GM12878 (cell line): ENCODE measurements around the gene ELL2. TPM values are rescaled to one million over a fixed set of nuclear protein-coding genes. Genes with fewer than 3 reads are reported as not detected.

Experiments used
- ATAC-seq: fragments of 200-7000 bp; cut with Tn5 transposase; 3 replicates; pipeline ENCODE4 v1.9.1; 2020; ENCODE audit warnings: mild to moderate bottlenecking, moderate library complexity
- BruUV-seq: library from RNA; stranded (reverse); fragments of 400-500 nt; replicated peaks from 2 replicates; lab custom pipeline; 2021; lab: Mats Ljungman, UMichigan
- CTCF ChIA-PET: fragments of 300-600 bp; sonication (Branson Sonifier 250); formaldehyde crosslinking; extraction: SDS; loops from one replicate; lab custom pipeline; 2021; ENCODE audit warnings: inconsistent platforms; lab: Yijun Ruan, JAX
- POLR2A ChIA-PET: fragments of 350-600 bp; formaldehyde crosslinking; extraction: SDS; loops from one replicate; lab custom pipeline; 2021; ENCODE audit warnings: inconsistent platforms; lab: Charles Lee
- RAD21 ChIA-PET: fragments of 300-600 bp; sonication (Branson Sonifier 250); formaldehyde crosslinking; loops from one replicate; lab custom pipeline; 2023; ENCODE audit warnings: antibody characterized with exemption; ENCODE audit not compliant: unreplicated experiment; lab: Charles Lee
- SMC1A ChIA-PET: fragments of 300-600 bp; sonication (Branson Sonifier 250); formaldehyde crosslinking; loops from one replicate; lab custom pipeline; 2023; ENCODE audit not compliant: unreplicated experiment, uncharacterized antibody; lab: Charles Lee
- DNase-seq: peaks from one replicate; pipeline ENCODE4 v3.0.0-alpha.2; 2011; ENCODE audit warnings: low read depth, low spot score
- FAIRE-seq: peaks from 3 replicates; lab custom pipeline; 2011; peaks lifted over from hg19 to GRCh38; lab: Jason Lieb, UNC
- H2AFZ ChIP-seq: 2 replicates; pipeline ENCODE4 v1.6.0; 2011; ENCODE audit warnings: low read depth, low read length, control low read depth; ENCODE audit not compliant: control insufficient read depth
- H3K27ac ChIP-seq: 2 replicates; pipeline ENCODE4 v1.5.1; 2011; ENCODE audit warnings: control low read depth; ENCODE audit not compliant: control insufficient read depth, insufficient read depth
- H3K27me3 ChIP-seq, 2 experiments: replicated peaks in 1 of 2; 2 replicates each; pipeline versions ENCODE4 v1.6.0 to v1.6.1; 2011; ENCODE audit warnings: low read length in 1 of 2; ENCODE audit not compliant: control insufficient read depth in 2 of 2, insufficient read depth in 2 of 2
- H3K36me3 ChIP-seq, 2 experiments: 2 replicates each; pipeline ENCODE4 v1.5.1; 2011; ENCODE audit warnings: low read length in 1 of 2; ENCODE audit not compliant: control insufficient read depth in 2 of 2, insufficient read depth in 2 of 2
- H3K4me1 ChIP-seq: 2 replicates; pipeline ENCODE4 v1.6.1; 2011; ENCODE audit warnings: mild to moderate bottlenecking, low read length, moderate library complexity, mixed read lengths; ENCODE audit not compliant: control insufficient read depth, insufficient read depth
- H3K4me2 ChIP-seq: 2 replicates; pipeline ENCODE4 v1.6.0; 2011; ENCODE audit warnings: control low read depth; ENCODE audit not compliant: control insufficient read depth, insufficient read depth
- H3K4me3 ChIP-seq: fragments of 200-600 bp; sonication (generic); 2 replicates; pipeline ENCODE4 v1.5.1; 2016
- H3K79me2 ChIP-seq: 2 replicates; pipeline ENCODE4 v1.6.0; 2011; ENCODE audit warnings: low read length; ENCODE audit not compliant: control insufficient read depth, insufficient read depth
- H3K9ac ChIP-seq: 2 replicates; pipeline ENCODE4 v1.8.0; 2011; ENCODE audit warnings: low read length, control low read depth, mixed read lengths; ENCODE audit not compliant: control insufficient read depth, insufficient read depth
- H3K9me3 ChIP-seq: replicated peaks from 3 replicates; pipeline ENCODE4 v1.5.1; 2011; ENCODE audit warnings: mild to moderate bottlenecking, low read length; ENCODE audit not compliant: control insufficient read depth, insufficient read depth
- H4K20me1 ChIP-seq: 2 replicates; pipeline ENCODE4 v1.6.0; 2011; ENCODE audit not compliant: control insufficient read depth, insufficient read depth
- BCL3 ChIP-seq: IDR thresholded peaks from 2 replicates; pipeline ENCODE4 v1.6.1; 2011; ENCODE audit warnings: borderline replicate concordance, low read depth, mild to moderate bottlenecking, moderate library complexity, low read length; ENCODE audit not compliant: insufficient read depth, poor library complexity, severe bottlenecking
- IKZF2 ChIP-seq, 2 experiments: fragments of 450-650 bp; IDR thresholded peaks; 2 replicates each; pipeline ENCODE4 v1.6.1; 2017; ENCODE audit warnings: mild to moderate bottlenecking in 2 of 2, moderate library complexity in 2 of 2
- MEF2A ChIP-seq: IDR thresholded peaks from 2 replicates; pipeline ENCODE4 v1.6.1; 2011; ENCODE audit warnings: low read depth, mild to moderate bottlenecking, low read length, moderate library complexity; ENCODE audit not compliant: insufficient read depth
- PBX3 ChIP-seq: IDR thresholded peaks from 2 replicates; pipeline ENCODE4 v1.6.1; 2011; ENCODE audit warnings: mild to moderate bottlenecking, low read depth, low read length, moderate library complexity; ENCODE audit not compliant: insufficient replicate concordance
- PML ChIP-seq: IDR thresholded peaks from 2 replicates; pipeline ENCODE4 v1.6.1; 2012; ENCODE audit warnings: low read length, inconsistent platforms
- POLR2AphosphoS5 ChIP-seq: IDR thresholded peaks from 2 replicates; pipeline ENCODE4 v1.6.1; 2011; ENCODE audit warnings: mild to moderate bottlenecking, low read length, inconsistent platforms
- SIX5 ChIP-seq: IDR thresholded peaks from 2 replicates; pipeline ENCODE4 v1.6.1; 2011; ENCODE audit warnings: mild to moderate bottlenecking, low read depth, low read length, moderate library complexity; ENCODE audit not compliant: severe bottlenecking
- SPI1 ChIP-seq: IDR thresholded peaks from 2 replicates; pipeline ENCODE4 v1.6.1; 2011; ENCODE audit warnings: low read depth, mild to moderate bottlenecking, low read length, moderate library complexity, borderline replicate concordance; ENCODE audit not compliant: insufficient read depth
- ZBED1 ChIP-seq: IDR thresholded peaks from 2 replicates; pipeline ENCODE4 v1.6.1; 2016; ENCODE audit warnings: borderline replicate concordance
- ZBTB33 ChIP-seq: fragments of 450-650 bp; IDR thresholded peaks from 2 replicates; pipeline ENCODE4 v1.6.1; 2017; ENCODE audit warnings: mild to moderate bottlenecking
- ZNF687 ChIP-seq: fragments of 450-650 bp; IDR thresholded peaks from 2 replicates; pipeline ENCODE4 v1.6.1; 2017; ENCODE audit warnings: mild to moderate bottlenecking, moderate library complexity
- WGBS: methylation state at CpG from one replicate; pipeline ENCODE4 v1.1.6; 2016; ENCODE audit warnings: low lambda C conversion rate; ENCODE audit not compliant: insufficient replicate concordance, insufficient coverage; ENCODE audit errors: missing lambda C conversion rate; 5-methylcytosine and 5-hydroxymethylcytosine counted together
- in situ Hi-C: fragments of 300-500 bp; cut with MboI; formaldehyde crosslinking; loops from 9 replicates; pipeline ENCODE4 v1.14.3; 2018; ENCODE audit warnings: mixed read lengths
- intact Hi-C: fragments of 100-400 bp; cut with micrococcal nuclease; formaldehyde crosslinking; loops from one replicate; pipeline ENCODE4 v1.14.2; 2022; ENCODE audit not compliant: unreplicated experiment
- polyA plus RNA-seq, 11 experiments: library from polyadenylated mRNA; depleted of rRNA in 4 of 11; unstranded in 6 of 11; stranded (reverse) in 5 of 11; fragments of >200 nt; fragmentation: Nextera tagmentation in 4 of 11; fragmentation: Illumina TruSeq in 1 of 11; extraction: Ambion mirVana in 4 of 11; extraction: Trizol in 1 of 11; gene quantifications; 1 replicate in 1 of 11; 2 replicates in 10 of 11; pipeline versions ENCODE4 v1.2.1 to v1.2.3, GENCODE V29; 2011 to 2016; ENCODE audit warnings: inconsistent platforms in 2 of 11, missing spikeins in 2 of 11, low read depth in 1 of 11
- total RNA-seq, 4 experiments: library from RNA; depleted of rRNA in 3 of 4; stranded (reverse); fragments of >200 nt in 3 of 4; fragmentation: Illumina TruSeq in 1 of 4; extraction: Trizol in 1 of 4; gene quantifications; 2 replicates each; pipeline versions ENCODE4 v1.2.1 to v1.2.3, GENCODE V29; 2013 to 2021

Gene ELL2
- total and polyA plus RNA-seq, 10 of the 15 experiments (the other 5 are each of a cell fraction or from before 2014, with no cell fraction given), result 24.2 to 91.4 (median 57.4) TPM

- Histone ChIP-seq H3K27ac (peak overlapping the region; percentile 82), H3K9me3 (no peaks in the 10 kb centered on the region; the same call in 2 of the 3 replicates), H3K4me1 (peaks cover 24% of the 10 kb centered on the region), H3K4me2 (peak overlapping the region; percentile 86), H3K36me3 (no peaks in the 10 kb centered on the region), H3K9ac (peak overlapping the region; percentile 36), H2AFZ (peak overlapping the region; percentile 65), H3K79me2 (no peaks in the 10 kb centered on the region), H3K4me3 (peak overlapping the region; percentile 54; the same call in 1 of the 2 replicates), H4K20me1 (no peaks in the 10 kb centered on the region), H3K27me3 (no peaks in the 10 kb centered on the region)
- FAIRE-seq, result peak; percentile 92
- in situ Hi-C loops, result no loop called here
- BruUV-seq, result no TSS peak
- intact Hi-C loops, result loop anchor here (2.0 kb wide), 2 partner anchors 55 to 91 kb away; partner anchors contain the start of gene ELL2
- SMC1A ChIA-PET, result interaction anchor here (0.6 to 8.1 kb wide), 32 partner anchors 8 to 467 kb away, joined by 3 to 62 read pairs (median 6); partner anchors contain the start of gene GLRX
- CTCF ChIA-PET, result interaction anchor here (1.0 to 3.8 kb wide), 20 partner anchors 9 to 569 kb away, joined by 3 to 23 read pairs (median 5); no protein-coding TSS in a partner anchor
- 0% methylated on average over 1 of the region's 1 CpG for WGBS
- peak; percentile 84 for ATAC-seq
- peak; percentile 65 for DNase-seq
- POLR2A ChIA-PET, result interaction anchor here (0.5 to 3.6 kb wide), 18 partner anchors 9 to 450 kb away, joined by 3 to 20 read pairs (median 6); partner anchors contain the start of gene ELL2
- RAD21 ChIA-PET, result interaction anchor here (0.6 to 5.6 kb wide), 40 partner anchors 9 to 570 kb away, joined by 3 to 42 read pairs (median 4); partner anchors contain the start of genes ELL2 and RFESD
- TF ChIP-seq SPI1 (peak; percentile 31; the same call in 1 of the 2 replicates), ZNF687 (peak; percentile 79; the same call in 1 of the 2 replicates), MEF2A (peak; percentile 97), ZBED1 (peak; percentile 83; the same call in 1 of the 2 replicates), ZBTB33 (no peak), POLR2AphosphoS5 (peak; percentile 60), IKZF2 (IDR thresholded peaks at IDR 0.05) (peak; percentile 97 to 98), PBX3 (no peak), BCL3 (peak; percentile 26), SIX5 (no peak), PML (0 out of 2 replicates have a peak, but pooled peaks have one; percentile 68)
Observed at GRCh38 chr5:95870105-95870672, 91.5 kb downstream of the ELL2 start.
